HepG2 (cell line): Measurements from ENCODE around the gene SPNS2. TPM values are rescaled to one million over a fixed set of nuclear protein-coding genes. Genes with fewer than 3 reads are reported as not detected.
A peak's percentile ranks its signal among the peaks of the same experiment; 100 is the strongest.

Experiments
- HMG20A ChIP-seq: IDR thresholded peaks from 2 replicates; pipeline ENCODE4 v1.6.1; 2016; ENCODE audit warnings: borderline replicate concordance
- JARID2 ChIP-seq: sonication (generic); formaldehyde crosslinking; IDR thresholded peaks from 2 replicates; pipeline ENCODE4 v1.8.1; 2023; ENCODE audit warnings: missing genetic modification reagents, inconsistent platforms; ENCODE audit not compliant: insufficient replicate concordance
- MXD4 ChIP-seq: IDR thresholded peaks from 2 replicates; pipeline ENCODE4 v1.6.1; 2016; ENCODE audit warnings: mild to moderate bottlenecking, missing biosample characterization, missing genetic modification reagents
- NR3C1 ChIP-seq: sonication (generic); formaldehyde crosslinking; IDR thresholded peaks from 2 replicates; pipeline ENCODE4 v1.4.0; 2020; ENCODE audit warnings: missing genetic modification reagents
- SMAD3 ChIP-seq: sonication (generic); formaldehyde crosslinking; IDR thresholded peaks from 2 replicates; pipeline ENCODE4 v1.4.0; 2020; ENCODE audit warnings: missing genetic modification reagents
- SMARCC2 ChIP-seq: fragments of 450-650 bp; IDR thresholded peaks from 2 replicates; pipeline ENCODE4 v1.6.1; 2017; ENCODE audit warnings: antibody characterized with exemption, mild to moderate bottlenecking
- SOX6 ChIP-seq, 2 experiments: fragments of 450-650 bp in 1 of 2; sonication (generic) in 1 of 2; formaldehyde crosslinking in 1 of 2; IDR thresholded peaks; 2 replicates each; pipeline versions ENCODE4 v1.4.0 to v1.6.1; 2017 to 2020; ENCODE audit warnings: antibody characterized with exemption in 1 of 2, mild to moderate bottlenecking in 1 of 2, missing genetic modification reagents in 1 of 2
- ZBTB7A ChIP-seq: sonication (generic); formaldehyde crosslinking; IDR thresholded peaks from 2 replicates; pipeline ENCODE4 v1.8.0; 2022; ENCODE audit warnings: mild to moderate bottlenecking, missing genetic modification reagents
- ZFP90 ChIP-seq: sonication (generic); formaldehyde crosslinking; IDR thresholded peaks from 2 replicates; pipeline ENCODE4 v1.8.0; 2022; ENCODE audit warnings: missing genetic modification reagents, mild to moderate bottlenecking, inconsistent platforms, borderline replicate concordance
- ZNF446 ChIP-seq: sonication (generic); formaldehyde crosslinking; IDR thresholded peaks from 2 replicates; pipeline ENCODE4 v1.5.0; 2020; ENCODE audit warnings: mild to moderate bottlenecking, missing genetic modification reagents
- ZNF614 ChIP-seq: IDR thresholded peaks from 2 replicates; pipeline ENCODE4 v1.6.1; 2018; ENCODE audit warnings: missing biosample characterization, missing genetic modification reagents, inconsistent platforms, borderline replicate concordance
- ZNF674 ChIP-seq: sonication (generic); formaldehyde crosslinking; IDR thresholded peaks from 2 replicates; pipeline ENCODE4 v1.5.0; 2020; ENCODE audit warnings: low read depth, mild to moderate bottlenecking, missing genetic modification reagents
- ZNF776 ChIP-seq: sonication (generic); formaldehyde crosslinking; IDR thresholded peaks from 2 replicates; pipeline ENCODE4 v1.4.0; 2020; ENCODE audit warnings: mild to moderate bottlenecking, missing genetic modification reagents
- ZSCAN9 ChIP-seq: IDR thresholded peaks from 2 replicates; pipeline ENCODE4 v1.6.1; 2016; ENCODE audit warnings: borderline replicate concordance
- polyA plus RNA-seq, 8 experiments: library from polyadenylated mRNA; depleted of rRNA in 3 of 8; stranded (reverse) in 7 of 8; unstranded in 1 of 8; fragments of >200 nt; fragmentation: Illumina TruSeq in 4 of 8; extraction: Trizol in 4 of 8; gene quantifications; 2 replicates each; pipeline versions ENCODE4 v1.2.1 to v1.2.3, GENCODE V29; 2011 to 2016; ENCODE audit warnings: low read depth in 4 of 8, missing spikeins in 1 of 8, mixed read lengths in 1 of 8; ENCODE audit not compliant: insufficient read depth in 1 of 8
- total RNA-seq, 5 experiments: library from RNA; depleted of rRNA; stranded (reverse); fragments of >200 nt; fragmentation: Illumina TruSeq; extraction: Trizol; gene quantifications; 2 replicates each; pipeline ENCODE4 v1.2.3, GENCODE V29; 2016; ENCODE audit warnings: low read depth in 1 of 5
- TF ChIP-seq, protein P1 (sequence below): sonication (generic); formaldehyde crosslinking; conservative IDR thresholded peaks from 2 replicates; pipeline ENCODE4 v1.4.0; 2020; ENCODE audit warnings: missing genetic modification reagents
- TF ChIP-seq, protein P2 (sequence below): sonication (generic); formaldehyde crosslinking; IDR thresholded peaks from 2 replicates; pipeline ENCODE4 v1.8.1; 2023; ENCODE audit warnings: missing genetic modification reagents, mild to moderate bottlenecking, borderline replicate concordance
- TF ChIP-seq, protein P3 (sequence below): fragments of 450-650 bp; IDR thresholded peaks from 2 replicates; pipeline ENCODE4 v1.6.1; 2017
- TF ChIP-seq, protein P4 (sequence below): sonication (generic); formaldehyde crosslinking; IDR thresholded peaks from 2 replicates; pipeline ENCODE4 v1.5.1; 2020; ENCODE audit warnings: missing genetic modification reagents, mild to moderate bottlenecking, borderline replicate concordance

The SPNS2 gene
- total and polyA plus RNA-seq, 2 of the 13 experiments (the other 11 are each of a cell fraction or from before 2014, with no cell fraction given) = 0.01 TPM; not detected in 1

DNA sequence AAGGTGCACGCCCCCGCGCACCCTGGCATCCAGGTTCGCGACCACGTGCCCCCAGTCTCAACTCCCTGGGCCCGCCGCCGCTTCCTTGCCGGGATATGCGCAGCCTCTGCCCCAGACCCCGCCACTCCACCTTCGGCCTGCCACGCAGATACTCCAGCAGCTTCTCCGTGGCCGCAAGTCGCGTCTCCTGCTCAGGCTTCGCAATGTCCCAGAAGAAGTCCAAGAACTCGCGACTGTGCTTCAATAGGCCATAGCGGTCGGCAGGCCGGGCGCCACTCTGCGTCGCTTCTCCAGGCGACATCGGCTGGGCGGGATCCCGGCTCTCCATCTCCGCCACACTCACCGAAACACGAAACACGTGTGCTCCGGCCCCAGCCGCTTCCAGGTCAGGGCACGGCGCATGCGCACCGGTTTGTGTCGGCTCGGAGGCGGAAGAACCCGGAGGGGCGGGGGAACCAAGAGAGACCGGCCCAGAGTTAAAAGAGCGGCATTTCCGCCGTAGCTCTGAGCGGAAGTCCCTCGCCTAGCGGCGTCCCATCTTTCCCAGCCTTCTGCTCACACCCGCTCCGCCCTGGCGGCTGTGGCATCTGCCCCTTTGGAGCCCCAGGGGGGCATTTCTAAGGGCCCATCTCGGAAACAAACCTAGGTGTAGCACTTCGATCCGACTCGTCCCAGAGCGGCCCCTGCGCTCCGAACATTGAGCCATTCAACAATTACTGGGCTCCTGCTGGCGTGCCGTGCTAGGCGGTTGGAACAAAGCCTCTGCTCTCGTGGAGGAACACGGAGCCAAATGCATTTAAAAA lies 56.5 kb downstream of the SPNS2 start, which contains the start of gene MYBBP1A (continued):
- TF ChIP-seq, protein P1, sequence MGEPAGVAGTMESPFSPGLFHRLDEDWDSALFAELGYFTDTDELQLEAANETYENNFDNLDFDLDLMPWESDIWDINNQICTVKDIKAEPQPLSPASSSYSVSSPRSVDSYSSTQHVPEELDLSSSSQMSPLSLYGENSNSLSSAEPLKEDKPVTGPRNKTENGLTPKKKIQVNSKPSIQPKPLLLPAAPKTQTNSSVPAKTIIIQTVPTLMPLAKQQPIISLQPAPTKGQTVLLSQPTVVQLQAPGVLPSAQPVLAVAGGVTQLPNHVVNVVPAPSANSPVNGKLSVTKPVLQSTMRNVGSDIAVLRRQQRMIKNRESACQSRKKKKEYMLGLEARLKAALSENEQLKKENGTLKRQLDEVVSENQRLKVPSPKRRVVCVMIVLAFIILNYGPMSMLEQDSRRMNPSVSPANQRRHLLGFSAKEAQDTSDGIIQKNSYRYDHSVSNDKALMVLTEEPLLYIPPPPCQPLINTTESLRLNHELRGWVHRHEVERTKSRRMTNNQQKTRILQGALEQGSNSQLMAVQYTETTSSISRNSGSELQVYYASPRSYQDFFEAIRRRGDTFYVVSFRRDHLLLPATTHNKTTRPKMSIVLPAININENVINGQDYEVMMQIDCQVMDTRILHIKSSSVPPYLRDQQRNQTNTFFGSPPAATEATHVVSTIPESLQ (CRISPR knock-in tag) = no peak
- TF ChIP-seq SMARCC2 = no peak
- peak; percentile 40; the same call in 1 of the 2 replicates for TF ChIP-seq ZNF446
- TF ChIP-seq, protein P2, sequence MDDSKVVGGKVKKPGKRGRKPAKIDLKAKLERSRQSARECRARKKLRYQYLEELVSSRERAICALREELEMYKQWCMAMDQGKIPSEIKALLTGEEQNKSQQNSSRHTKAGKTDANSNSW (CRISPR knock-in tag) = no peak
- peak; percentile 86 for TF ChIP-seq ZFP90 (CRISPR knock-in tag)
- TF ChIP-seq, protein P3, sequence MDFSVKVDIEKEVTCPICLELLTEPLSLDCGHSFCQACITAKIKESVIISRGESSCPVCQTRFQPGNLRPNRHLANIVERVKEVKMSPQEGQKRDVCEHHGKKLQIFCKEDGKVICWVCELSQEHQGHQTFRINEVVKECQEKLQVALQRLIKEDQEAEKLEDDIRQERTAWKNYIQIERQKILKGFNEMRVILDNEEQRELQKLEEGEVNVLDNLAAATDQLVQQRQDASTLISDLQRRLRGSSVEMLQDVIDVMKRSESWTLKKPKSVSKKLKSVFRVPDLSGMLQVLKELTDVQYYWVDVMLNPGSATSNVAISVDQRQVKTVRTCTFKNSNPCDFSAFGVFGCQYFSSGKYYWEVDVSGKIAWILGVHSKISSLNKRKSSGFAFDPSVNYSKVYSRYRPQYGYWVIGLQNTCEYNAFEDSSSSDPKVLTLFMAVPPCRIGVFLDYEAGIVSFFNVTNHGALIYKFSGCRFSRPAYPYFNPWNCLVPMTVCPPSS = no peak
- TF ChIP-seq HMG20A = no peak
- peak; percentile 65 for TF ChIP-seq ZSCAN9 (CRISPR knock-in tag)
- TF ChIP-seq MXD4 (CRISPR knock-in tag) = peak; percentile 99
- TF ChIP-seq SOX6 (IDR thresholded peaks at IDR 0.05) = no peak
- TF ChIP-seq SOX6 (CRISPR knock-in tag; IDR thresholded peaks at IDR 0.05) = peak; percentile 69
- 0 out of 2 replicates have a peak, but pooled peaks have one; percentile 32 for TF ChIP-seq ZNF614 (CRISPR knock-in tag)
- peak; percentile 89 for TF ChIP-seq ZNF776
- no peak for TF ChIP-seq JARID2
- TF ChIP-seq SMAD3 = 0 out of 2 replicates have a peak, but pooled peaks have one; percentile 44
- TF ChIP-seq NR3C1 (CRISPR knock-in tag) = no peak
- no peak for TF ChIP-seq ZBTB7A (CRISPR knock-in tag)
- no peak for TF ChIP-seq ZNF674 (CRISPR knock-in tag)
- TF ChIP-seq, protein P4, sequence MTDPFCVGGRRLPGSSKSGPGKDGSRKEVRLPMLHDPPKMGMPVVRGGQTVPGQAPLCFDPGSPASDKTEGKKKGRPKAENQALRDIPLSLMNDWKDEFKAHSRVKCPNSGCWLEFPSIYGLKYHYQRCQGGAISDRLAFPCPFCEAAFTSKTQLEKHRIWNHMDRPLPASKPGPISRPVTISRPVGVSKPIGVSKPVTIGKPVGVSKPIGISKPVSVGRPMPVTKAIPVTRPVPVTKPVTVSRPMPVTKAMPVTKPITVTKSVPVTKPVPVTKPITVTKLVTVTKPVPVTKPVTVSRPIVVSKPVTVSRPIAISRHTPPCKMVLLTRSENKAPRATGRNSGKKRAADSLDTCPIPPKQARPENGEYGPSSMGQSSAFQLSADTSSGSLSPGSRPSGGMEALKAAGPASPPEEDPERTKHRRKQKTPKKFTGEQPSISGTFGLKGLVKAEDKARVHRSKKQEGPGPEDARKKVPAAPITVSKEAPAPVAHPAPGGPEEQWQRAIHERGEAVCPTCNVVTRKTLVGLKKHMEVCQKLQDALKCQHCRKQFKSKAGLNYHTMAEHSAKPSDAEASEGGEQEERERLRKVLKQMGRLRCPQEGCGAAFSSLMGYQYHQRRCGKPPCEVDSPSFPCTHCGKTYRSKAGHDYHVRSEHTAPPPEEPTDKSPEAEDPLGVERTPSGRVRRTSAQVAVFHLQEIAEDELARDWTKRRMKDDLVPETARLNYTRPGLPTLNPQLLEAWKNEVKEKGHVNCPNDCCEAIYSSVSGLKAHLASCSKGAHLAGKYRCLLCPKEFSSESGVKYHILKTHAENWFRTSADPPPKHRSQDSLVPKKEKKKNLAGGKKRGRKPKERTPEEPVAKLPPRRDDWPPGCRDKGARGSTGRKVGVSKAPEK (CRISPR knock-in tag) = no peak
